Endometrial microvascular endothelial cells (primary cell): ENCODE data around the gene ASIC5. TPM values are rescaled to one million over a fixed set of nuclear protein-coding genes. Genes with fewer than 3 reads are reported as not detected.

ENCODE experiments used
- total RNA-seq: library from RNA; depleted of rRNA; stranded (reverse); fragments of >200 nt; gene quantifications from one replicate; pipeline ENCODE4 v1.2.3, GENCODE V29; 2015; ENCODE audit errors: inconsistent ontology term

The ASIC5 gene
- total RNA-seq, 1 donor from 2014 or later: not detected

Other genes with a start within 250 kb of the ASIC5 start
- 1.5 TPM for gene GUCY1A1, start 199.4 kb downstream of the ASIC5 start, total RNA-seq
- 5.4 TPM for gene GUCY1B1, start 107.3 kb downstream of the ASIC5 start, total RNA-seq
- not detected for gene TDO2, start 37.4 kb upstream of the ASIC5 start, total RNA-seq
- gene CTSO, start 87.6 kb upstream of the ASIC5 start, total RNA-seq: 11.5 TPM